GM21723 (cell line): ENCODE measurements around the gene PARD3.
"Not testable (repeated sequence)": the region's sequence is repeated elsewhere in the genome, so short reads cannot be mapped to it uniquely, and the experiment has no call there.

Experiments
- ATAC-seq: cut with Tn5 transposase; IDR thresholded peaks from one replicate; pipeline ENCODE4 v1.9.1; 2021; ENCODE audit warnings: mild to moderate bottlenecking, moderate library complexity; ENCODE audit not compliant: unreplicated experiment

The PARD3 gene

DNA sequence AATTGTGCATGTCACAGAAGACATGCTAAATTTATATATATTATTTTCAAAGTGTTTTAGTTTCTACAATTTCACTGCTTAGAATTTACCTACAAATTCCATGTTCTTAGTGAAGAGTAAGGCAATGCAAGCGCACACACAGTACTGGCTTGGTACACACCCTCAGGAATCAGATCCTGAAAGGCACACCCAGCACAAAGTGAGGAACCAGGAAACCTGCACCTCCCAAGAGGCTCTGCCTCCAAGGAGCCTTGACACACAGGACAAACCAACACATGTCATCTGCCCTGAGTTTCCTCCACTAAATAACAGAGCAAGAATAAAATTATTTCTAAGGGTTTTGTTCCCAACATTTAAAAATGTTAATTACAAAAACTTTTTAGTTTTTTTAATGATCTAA, 156.2 kb downstream of the PARD3 start:
- ATAC-seq = no peak

DNA sequence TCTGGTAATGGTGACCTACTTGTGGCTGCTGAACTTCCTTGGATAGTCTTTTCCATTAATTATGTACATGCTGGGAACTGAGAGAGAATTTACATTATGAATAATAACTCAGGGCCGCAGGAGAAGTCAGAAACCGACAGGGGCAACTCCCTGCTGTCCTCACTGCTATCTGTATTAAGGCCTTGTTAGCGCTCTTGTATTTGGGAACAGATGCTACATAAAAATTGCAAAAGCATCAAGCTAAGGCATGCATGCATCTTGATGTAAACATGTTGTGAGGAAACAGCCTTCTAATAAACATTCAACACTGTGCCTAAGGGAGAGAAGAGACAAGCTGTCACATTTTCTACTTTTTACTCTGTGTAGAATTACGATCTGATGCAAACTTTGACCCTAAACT, 158.4 kb downstream of the PARD3 start:
- no peak for ATAC-seq

DNA sequence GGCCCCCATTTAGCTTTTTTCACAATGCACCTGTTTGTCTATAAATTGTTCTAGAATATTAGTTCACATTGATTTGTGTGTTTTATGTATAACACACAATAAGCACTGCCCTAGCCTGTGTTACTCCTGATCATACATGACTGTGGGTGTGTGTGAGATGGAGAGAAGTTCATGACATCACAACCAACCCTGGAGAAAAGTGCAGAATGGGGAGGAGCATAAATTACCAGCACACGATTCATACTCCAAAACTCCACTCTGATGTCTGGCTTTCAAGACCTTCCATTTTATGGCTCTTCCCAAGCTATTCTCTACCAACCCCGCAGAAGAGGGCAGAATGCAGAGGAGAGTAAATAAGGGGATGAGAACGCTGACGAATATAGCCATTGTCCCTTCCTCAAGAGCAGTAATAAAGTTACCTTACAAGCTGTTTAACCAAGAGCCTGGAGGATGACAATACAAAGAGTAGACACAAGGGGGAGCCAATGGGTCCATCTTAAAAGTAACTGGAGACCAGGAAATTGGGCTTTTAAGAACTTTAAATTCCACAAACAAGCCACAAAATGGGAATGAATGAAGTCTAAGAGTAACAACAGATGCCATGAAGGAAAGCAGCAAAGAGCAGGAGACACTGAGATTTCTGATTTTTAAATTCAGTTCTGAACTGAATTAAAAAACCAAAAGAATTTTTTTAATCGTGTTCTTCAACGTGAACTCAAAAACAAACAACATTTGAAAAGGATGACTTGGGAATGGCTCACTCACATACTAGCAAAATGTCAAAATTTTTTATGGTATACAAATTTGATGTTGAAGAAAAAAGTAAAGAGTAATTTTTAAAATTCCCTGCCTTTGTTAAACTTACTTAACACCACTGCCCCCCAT, 159.6 kb downstream of the PARD3 start:
- peak; percentile 66 for ATAC-seq

DNA sequence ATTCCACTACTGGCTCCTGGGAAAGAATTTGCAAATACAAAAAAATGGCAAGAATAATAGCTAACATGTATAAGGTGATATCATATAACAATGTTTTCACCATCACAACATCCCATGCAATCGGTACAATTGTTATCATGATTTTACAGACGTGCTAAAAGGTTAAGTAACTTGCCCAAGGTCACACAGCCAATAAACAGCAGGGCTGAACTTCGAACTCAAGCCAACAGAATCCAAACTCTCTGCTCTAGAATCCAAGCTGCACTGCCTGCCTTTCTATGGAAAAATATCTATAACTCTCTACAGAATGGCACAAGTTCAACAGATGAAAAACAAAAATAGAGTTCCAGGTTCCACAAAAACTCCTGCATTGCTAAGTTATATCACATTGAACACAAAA, 160.9 kb downstream of the PARD3 start:
- ATAC-seq = no peak

DNA sequence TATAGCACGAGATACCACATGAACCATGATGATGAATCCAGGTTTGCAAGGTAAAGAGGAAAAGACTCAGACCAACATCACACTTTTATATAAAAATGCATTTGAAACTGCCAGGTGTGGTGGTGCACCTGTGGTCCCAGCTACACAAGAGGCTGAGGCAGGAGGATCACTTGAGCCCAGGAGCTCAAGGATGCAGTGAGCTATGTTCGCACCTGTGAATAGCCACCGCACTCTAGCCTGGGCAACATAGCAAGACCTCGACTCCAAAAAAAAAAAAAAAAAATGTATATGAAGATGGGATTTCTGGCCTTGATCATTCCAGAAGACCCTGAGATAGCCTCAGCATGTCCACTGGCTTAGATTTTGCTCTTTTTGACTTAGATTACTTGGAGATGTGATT, 161.6 kb downstream of the PARD3 start:
- ATAC-seq = no peak

DNA sequence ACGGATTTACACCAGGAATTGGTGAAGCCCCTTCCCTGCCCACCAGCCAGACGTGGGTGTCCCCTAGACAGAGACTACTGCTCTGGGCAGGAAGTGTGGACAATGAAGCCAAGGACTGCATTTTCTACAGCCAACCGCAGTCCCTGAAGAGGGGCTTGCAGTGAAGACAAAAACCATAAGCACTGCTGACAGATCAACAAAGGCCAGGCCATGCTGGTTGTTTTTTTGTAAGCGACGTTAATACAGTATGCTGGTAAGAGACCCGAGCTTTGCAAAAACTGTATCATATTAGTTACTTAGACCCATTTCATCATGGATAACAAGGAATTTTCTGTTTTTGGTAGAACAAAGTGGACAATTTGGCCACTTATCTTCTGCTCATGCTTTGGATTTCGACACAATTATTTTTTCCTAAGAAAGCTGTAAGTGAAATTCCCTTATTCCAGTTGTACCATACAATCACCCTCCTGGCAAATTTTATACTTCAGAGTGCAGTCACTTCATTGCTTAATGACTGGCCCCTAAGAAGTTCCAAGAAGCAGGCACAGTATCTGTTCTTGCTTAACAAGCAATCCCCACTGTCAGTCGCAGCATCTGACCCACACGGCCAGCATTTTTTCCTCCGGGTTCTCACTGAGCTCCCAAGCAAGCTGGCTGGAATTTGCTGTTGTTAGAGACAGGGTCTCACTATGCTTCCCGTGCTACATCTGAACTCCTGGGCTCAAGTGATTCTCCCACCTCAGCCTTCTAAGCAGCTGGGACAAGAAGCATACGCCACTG, 163.5 kb downstream of the PARD3 start:
- no peak for ATAC-seq

DNA sequence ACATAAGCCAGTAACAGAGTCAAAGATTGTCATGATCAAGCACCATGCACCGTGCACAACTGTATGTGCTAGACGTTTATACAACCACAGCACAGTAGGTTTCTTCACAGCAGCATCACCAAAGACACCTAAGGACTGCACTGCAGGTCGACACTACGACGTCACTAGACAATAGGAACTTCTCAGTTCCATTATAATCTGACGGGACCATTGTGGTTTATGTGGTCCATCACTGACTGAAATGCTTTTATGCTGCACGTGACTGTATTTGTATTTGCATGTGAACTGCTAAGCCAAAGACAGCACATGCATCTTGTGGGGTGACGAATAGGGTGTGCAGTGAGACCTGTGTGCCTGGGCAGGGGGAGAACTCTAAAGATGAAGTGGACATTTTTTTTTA, 164.9 kb downstream of the PARD3 start:
- ATAC-seq = no peak

DNA sequence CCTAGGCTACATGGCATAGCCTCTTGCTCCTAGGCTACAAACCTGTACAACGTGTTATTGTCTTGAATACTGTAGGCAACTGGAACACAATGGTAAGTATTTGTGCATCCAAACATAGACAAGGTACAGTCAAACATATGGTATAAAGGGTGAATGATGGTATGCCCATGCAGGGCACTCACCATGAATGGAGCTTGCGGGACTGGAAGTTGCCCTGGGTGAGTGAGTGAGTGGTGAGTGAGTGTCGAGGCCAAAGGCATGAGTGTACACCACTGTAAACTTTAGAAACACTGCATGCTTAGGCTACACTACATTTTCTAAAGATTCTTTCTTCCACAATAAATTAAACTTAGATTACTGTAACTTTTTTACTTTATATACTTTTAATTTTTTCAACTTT, 165.7 kb downstream of the PARD3 start:
- ATAC-seq = no peak

DNA sequence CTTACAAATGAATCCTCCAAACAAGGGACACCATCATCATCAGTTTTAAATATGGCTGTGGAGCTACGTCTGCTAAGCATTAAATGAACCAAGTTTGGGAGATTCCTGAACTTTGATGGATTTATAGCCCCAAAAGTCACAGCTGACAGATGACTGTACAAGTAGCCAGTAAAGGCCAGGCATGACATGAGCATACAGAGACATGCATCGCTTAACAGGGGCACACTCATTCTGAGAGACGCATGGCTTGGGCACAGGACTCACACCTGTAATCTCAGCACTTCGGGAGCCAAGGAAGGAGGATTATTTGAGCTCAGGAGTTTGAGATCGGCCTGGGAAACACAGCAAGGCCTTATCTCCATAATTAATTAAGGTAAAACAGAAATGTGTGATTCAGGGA, 166.2 kb downstream of the PARD3 start:
- no peak for ATAC-seq

DNA sequence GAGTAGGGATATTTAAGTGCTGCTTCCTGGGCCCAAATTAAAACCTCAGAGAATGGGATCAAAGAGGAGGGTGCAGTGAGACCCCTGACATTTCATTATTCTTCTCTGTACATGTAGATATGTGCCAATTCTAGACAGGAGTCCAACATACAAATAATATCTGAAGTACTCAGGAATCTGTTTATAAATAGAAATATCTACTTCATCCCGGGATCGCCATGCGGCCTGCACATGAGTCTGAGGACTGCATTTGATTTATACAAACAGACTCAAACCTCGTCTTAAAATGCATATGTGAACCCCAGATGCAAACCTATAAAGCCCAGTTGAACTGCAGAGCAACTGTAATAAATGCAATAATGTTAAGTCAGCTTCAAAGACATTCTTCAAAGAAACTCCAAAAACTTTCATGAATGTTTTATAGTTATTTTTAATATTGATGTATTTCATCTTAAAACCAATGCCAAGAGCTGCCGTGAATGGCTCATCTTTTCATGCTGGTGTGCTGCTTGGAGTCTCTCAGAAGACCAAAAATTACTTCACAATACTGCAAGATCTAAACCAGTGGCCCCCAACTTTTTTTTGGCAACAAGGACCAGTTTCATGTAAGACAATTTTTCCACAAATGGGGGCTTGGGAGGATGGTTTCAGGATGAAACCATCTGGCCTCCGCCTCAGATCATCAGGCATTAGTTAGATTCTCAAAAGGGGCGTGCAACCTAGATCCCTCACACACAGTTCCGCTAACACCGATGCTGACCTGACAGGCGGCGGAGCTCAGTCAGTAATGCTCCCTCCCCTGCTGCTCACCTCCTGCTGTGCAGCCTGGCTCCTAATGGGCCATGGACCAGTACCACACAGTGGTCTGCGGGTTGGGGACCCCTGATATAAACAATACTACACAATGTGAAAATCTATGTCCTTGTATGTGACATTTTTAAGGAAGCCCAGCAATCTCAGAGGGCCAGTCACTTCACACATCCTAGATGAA, 166.9 kb downstream of the PARD3 start:
- ATAC-seq = no peak

DNA sequence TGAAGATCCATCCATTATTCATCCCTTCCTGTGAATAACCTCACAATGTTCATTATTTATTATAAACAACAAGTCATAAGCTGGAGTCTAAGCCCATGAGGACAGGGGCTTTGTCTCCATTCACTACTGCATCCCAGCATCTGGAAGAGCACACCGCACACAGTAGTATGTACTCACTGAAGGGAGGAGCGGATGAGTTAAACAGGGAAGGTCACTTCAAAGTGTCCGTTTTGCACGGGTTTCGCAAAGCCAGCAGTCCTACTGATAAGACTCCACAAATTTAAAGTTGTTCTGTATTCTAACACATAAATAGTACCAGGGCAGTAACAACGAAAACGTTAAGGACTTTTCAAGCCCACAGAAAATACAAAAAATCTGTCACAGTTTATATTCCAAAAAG, 167.9 kb downstream of the PARD3 start:
- ATAC-seq = no peak

DNA sequence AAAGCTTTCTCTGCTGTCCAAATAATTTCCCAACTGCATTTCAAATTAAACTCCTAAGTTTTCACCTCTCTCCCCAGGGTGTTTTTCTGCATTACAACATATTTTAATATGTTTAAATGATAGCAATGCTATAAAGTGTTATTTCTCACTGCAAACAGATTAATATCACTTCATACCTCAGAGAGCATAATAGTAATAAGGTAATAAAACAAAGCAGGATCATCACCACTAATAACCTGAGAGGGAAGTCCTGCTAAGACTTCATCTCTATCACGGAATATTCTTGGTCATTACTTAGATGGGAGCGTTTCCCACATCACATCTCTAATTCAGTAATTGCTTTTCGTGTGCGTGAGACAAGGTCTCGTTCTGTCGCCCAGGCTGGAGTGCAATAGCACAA, 168.8 kb downstream of the PARD3 start:
- ATAC-seq = no peak

DNA sequence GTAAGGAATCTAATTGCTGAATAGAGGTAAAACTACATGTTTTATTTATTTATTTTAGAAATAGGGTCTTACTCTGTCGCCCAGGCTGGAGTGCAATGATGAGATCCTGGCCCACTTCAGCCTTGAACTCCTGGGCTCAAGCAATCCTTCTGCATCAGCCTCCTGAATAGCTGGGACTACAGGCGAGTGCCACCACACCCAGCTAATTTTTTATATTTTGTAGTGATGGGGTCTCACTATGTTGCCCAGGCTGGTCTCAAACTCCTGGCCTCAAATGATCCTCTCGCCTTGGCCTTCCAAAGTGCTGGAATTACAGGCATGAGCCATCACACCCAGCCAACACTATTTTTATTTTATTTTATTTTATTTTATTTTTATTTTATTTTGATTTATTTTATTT, 170.3 kb downstream of the PARD3 start:
- ATAC-seq = not testable (repeated sequence)

DNA sequence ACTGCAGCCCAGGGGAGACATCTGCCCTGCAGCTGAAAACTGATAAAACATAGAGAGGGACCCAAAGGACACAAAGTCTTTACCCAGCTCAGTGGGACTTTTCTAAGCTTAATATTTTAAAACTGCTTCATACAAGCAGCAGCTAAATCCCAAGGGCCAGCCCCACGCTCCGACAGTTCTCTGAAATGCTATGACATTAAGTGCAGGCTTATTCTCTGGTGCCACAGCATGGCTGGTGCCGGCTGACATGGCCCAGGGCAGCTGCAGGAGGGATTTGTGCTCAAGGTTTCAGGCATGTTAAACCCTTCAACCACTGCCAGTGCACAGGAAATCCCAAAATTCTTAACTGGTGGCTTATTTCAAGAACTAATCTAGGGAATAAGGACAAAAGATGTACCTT, 170.9 kb downstream of the PARD3 start:
- ATAC-seq = no peak

DNA sequence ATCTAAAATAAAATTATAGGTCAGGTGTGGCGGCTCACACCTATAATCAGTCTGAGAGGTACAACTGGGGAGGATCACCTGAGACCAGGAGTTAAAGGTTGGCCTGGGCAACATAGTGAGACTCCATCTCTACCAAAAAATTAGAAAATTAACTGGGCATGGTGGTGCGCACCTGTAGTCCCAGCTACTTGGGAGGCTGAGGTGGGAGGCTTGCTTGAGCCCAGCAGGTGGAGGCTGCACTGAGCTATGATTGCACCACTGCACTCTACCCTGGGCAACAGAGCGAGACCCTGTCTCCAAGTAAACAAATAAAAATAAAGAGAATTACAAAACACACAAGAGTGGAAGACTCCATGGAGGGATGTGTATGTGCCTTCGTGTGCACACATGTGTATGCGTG, 171.5 kb downstream of the PARD3 start:
- no peak for ATAC-seq

DNA sequence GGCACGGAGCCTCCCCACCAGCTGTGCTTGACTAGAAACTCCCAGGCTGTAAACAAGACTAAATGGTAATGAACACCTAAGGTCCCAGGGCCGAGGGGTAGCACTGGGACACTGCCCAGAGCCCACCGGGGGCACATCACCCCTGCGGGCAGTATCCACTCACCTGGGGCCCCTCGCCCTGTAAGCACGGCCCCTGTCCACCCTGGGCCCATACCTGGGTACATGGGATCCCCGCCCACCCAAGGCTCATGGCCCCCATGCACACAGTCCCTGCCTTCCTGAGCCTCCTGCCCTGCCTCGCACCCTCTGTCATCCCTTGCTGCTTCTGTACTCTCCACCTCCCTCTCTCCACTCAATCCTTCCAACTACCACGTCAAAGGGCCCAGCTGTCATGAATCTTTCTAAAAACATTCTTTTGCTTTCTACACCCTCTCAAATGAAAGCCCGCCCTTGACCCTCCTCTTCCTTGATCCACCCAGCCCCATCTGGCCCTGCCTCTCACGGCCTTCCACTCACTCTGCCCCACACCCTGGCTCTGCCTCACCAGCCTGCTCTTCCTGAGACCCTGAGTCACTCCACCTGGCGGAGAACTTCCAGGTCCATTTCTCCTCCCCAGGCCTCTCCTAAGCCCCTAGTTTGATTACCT, 173.1 kb downstream of the PARD3 start:
- no peak for ATAC-seq

DNA sequence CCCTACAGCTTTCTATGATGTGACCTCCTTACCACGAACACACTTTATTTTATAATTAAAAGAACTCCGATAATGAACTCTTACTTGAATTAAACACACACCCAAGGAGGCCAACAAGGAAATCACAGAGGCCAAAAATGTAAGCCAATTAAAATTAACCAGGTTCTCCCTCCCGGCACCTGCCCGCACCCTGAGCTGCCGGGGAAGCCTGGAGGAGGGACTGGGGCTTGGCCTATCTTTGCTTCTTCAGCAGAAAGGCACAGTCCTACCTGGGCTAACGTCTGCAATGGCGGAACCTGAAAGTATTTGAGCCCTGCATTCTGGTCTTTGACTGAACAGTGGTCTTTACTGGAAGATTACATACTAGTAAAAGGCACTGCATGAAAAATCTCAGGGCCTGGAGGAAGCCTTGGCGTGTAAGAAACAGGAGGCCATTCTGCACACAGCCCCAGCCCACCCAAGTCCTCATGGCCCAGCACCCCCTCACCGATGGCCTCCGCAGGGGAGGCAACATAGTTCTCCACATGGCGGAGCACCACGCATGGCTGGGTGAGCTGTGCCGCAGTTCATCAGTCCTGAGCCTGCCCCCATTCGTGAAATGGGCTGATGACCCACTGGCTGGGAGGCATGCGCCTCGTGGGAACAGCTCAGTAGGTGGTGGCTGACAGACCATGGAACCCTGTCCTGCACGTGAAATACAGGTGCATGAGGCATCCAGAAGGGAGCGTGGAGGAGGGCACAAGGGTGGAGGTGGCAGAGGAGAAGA, 173.8 kb downstream of the PARD3 start:
- ATAC-seq = no peak

DNA sequence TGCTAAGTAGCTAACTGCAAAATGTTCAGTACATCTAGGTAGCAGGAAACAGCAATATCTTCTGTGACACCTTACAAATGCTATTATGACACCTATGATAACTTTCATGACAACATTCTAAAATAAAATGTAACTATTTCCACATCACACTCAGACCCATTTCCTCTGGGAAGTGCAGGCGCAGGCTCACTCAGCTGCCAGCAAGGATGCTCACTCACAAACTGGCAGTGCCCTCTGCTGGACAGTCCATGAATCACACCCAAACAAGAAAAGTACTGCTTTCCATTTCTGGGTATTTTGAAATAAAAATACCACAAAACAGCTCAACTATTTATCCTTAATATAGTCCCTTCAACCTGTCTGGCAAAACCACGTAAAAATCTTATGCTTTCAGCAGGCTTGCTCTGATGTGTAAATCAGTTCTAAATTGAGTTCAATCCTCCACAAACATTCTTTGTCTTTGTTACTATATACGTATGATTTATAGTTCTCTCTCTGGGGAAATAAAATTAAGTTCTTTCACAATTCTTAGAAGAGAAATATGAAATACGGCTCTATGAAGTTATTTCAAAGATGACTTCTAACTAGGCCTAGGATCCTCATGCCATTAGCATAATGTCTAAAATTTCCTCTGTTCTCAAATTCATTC, 176.6 kb downstream of the PARD3 start:
- no peak for ATAC-seq

DNA sequence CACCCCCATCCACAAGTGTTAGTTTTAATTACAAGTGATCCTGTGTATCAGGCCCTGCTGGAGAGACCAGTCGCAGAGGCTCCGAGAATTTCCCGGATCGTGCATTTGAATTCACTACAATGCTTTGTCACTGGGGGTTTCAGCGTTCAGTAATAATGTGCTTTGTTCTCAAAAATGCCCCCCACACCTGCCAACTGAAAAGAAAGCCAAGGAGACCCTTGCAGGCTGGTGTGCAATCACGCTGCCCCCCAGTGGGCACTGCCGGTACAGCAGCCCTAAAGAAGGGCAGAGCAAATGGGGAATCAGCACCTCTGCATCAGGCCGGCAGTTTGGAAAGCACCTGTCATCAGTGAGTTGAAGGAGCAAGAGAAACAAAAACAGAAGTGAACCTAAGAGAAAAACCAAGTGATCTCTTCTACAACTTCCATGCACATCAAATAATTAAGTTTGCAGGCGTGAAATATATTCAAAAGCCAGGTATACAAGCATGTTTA, 177.6 kb downstream of the PARD3 start:
- ATAC-seq = peak; percentile 85
